OCI-LY1 (cell line): ENCODE results near the gene GRPEL1.

Experiments
- CTCF ChIP-seq: fragments of 200-600 bp; sonication (generic), shearing (Covaris generic); IDR thresholded peaks from 2 replicates; pipeline ENCODE4 v1.5.1; 2017; ENCODE audit warnings: mild to moderate bottlenecking, antibody characterized with exemption, low read length, moderate library complexity, mixed read lengths
- EZH2 ChIP-seq: fragments of 200-600 bp; sonication (generic), shearing (Covaris generic); IDR thresholded peaks from 2 replicates; pipeline ENCODE4 v1.8.0; 2017; ENCODE audit warnings: borderline replicate concordance, mixed run types, mild to moderate bottlenecking, antibody characterized with exemption, low read length, moderate library complexity, mixed read lengths

GRCh38 chr4:7016086-7016485 lies 51.8 kb downstream of the GRPEL1 start:
- TF ChIP-seq CTCF, result no peak
- no peak for TF ChIP-seq EZH2
